DMS53 treated with DMSO at 0.1 percent for 48 hours (cell line): ENCODE data around the gene SRGAP1.

Source experiments
- DNase-seq: peaks from one replicate; lab custom pipeline; 2025; ENCODE audit not compliant: unreplicated experiment; lab: John Stamatoyannopoulos, UW

SRGAP1 gene

GRCh38 chr12:64077922-64078321 lies 233.4 kb downstream of the SRGAP1 start:
- DNase-seq: peak; percentile 26

GRCh38 chr12:64080319-64081007 lies 236.0 kb downstream of the SRGAP1 start:
- DNase-seq: peak; percentile 90

- DNase-seq: no peak
Measured at GRCh38 chr12:64081008-64081404, 236.5 kb downstream of the SRGAP1 start.

GRCh38 chr12:64082116-64082515 lies 237.6 kb downstream of the SRGAP1 start:
- DNase-seq: no peak

GRCh38 chr12:64082866-64083268 lies 238.4 kb downstream of the SRGAP1 start:
- DNase-seq: no peak

GRCh38 chr12:64083285-64084210 lies 239.0 kb downstream of the SRGAP1 start:
- DNase-seq: no peak

- DNase-seq: no peak
Measured at GRCh38 chr12:64085154-64085553, 240.7 kb downstream of the SRGAP1 start.

GRCh38 chr12:64085996-64086395 lies 241.5 kb downstream of the SRGAP1 start:
- DNase-seq: no peak

- DNase-seq: no peak
Measured at GRCh38 chr12:64086946-64087345, 242.4 kb downstream of the SRGAP1 start.

GRCh38 chr12:64087761-64088160 lies 243.3 kb downstream of the SRGAP1 start:
- no peak for DNase-seq

GRCh38 chr12:64088431-64089349 lies 244.2 kb downstream of the SRGAP1 start:
- peak; percentile 65 for DNase-seq

- no peak for DNase-seq
Measured at GRCh38 chr12:64090047-64090446, 245.5 kb downstream of the SRGAP1 start.

GRCh38 chr12:64091186-64091585 lies 246.7 kb downstream of the SRGAP1 start:
- DNase-seq: no peak

GRCh38 chr12:64092507-64093196 lies 248.2 kb downstream of the SRGAP1 start:
- no peak for DNase-seq

GRCh38 chr12:64093689-64094088 lies 249.2 kb downstream of the SRGAP1 start:
- DNase-seq: no peak

GRCh38 chr12:64097366-64098105 lies 253.0 kb downstream of the SRGAP1 start:
- DNase-seq: peak; percentile 33

GRCh38 chr12:64098709-64099354 lies 254.3 kb downstream of the SRGAP1 start:
- no peak for DNase-seq

- DNase-seq: no peak
Measured at GRCh38 chr12:64099397-64099796, 254.9 kb downstream of the SRGAP1 start.

- DNase-seq: no peak
Measured at GRCh38 chr12:64102339-64102738, 257.8 kb downstream of the SRGAP1 start.
